IPS-20b (cell line): ENCODE results near the gene TFF3.

Experiments used
- H3K27ac ChIP-seq: one replicate; pipeline ENCODE4 v1.5.1; 2013; ENCODE audit warnings: low read length
- H3K27me3 ChIP-seq: 2 replicates; pipeline ENCODE4 v1.6.1; 2013; ENCODE audit warnings: mild to moderate bottlenecking, low read length, inconsistent platforms; ENCODE audit not compliant: insufficient read depth
- H3K36me3 ChIP-seq: 2 replicates; pipeline ENCODE4 v1.6.1; 2013; ENCODE audit warnings: low read depth, mild to moderate bottlenecking, inconsistent platforms, low read length, moderate library complexity; ENCODE audit not compliant: insufficient read depth
- H3K4me1 ChIP-seq: 2 replicates; pipeline ENCODE4 v1.6.1; 2013; ENCODE audit warnings: mild to moderate bottlenecking, control low read depth, inconsistent platforms, low read length, moderate library complexity; ENCODE audit not compliant: insufficient read depth
- H3K4me3 ChIP-seq: 2 replicates; pipeline ENCODE4 v1.5.1; 2013; ENCODE audit warnings: mild to moderate bottlenecking, low read length, inconsistent platforms
- H3K9ac ChIP-seq: 2 replicates; pipeline ENCODE4 v1.6.1; 2013; ENCODE audit warnings: low read depth, mild to moderate bottlenecking, inconsistent platforms, low read length, moderate library complexity
- H3K9me3 ChIP-seq: 2 replicates; pipeline ENCODE4 v1.6.1; 2013; ENCODE audit warnings: mild to moderate bottlenecking, low read depth, low read length, inconsistent platforms; ENCODE audit not compliant: insufficient read depth

The TFF3 gene

DNA sequence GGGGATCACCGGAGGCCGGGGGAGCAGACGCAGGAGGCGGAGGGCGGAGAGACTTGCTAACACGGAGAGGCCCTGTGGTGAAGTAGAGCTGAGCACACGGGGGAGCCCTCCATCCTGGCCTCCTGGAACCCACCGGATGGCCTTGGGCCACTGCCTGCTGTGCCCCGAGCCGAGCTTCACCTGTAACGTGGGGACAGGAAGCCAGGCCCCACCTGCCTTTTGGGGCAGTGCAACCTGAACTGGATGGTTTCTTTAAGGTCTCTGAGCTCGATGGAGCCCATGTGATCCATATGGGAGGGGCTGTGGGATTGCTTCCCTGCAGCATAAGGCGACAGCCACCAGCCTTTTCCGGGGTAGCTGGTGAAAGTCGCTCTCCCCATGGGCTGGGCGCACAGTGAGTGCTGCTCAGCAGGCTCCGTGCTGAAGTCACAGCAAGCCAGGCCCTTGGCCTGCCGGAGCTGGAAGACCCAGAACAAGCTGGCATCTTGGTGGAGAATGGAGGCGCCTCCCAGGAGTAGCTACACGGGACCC is 35.8 kb downstream of the TFF3 start:
- H3K4me3 ChIP-seq, result no peak overlapping the region
- H3K36me3 ChIP-seq, result no peaks in the 10 kb centered on the region
- no peaks in the 10 kb centered on the region for H3K27me3 ChIP-seq
- H3K4me1 ChIP-seq, result no peaks in the 10 kb centered on the region
- H3K27ac ChIP-seq, result no peak overlapping the region
- H3K9ac ChIP-seq, result no peak overlapping the region
- H3K9me3 ChIP-seq, result no peaks in the 10 kb centered on the region

DNA sequence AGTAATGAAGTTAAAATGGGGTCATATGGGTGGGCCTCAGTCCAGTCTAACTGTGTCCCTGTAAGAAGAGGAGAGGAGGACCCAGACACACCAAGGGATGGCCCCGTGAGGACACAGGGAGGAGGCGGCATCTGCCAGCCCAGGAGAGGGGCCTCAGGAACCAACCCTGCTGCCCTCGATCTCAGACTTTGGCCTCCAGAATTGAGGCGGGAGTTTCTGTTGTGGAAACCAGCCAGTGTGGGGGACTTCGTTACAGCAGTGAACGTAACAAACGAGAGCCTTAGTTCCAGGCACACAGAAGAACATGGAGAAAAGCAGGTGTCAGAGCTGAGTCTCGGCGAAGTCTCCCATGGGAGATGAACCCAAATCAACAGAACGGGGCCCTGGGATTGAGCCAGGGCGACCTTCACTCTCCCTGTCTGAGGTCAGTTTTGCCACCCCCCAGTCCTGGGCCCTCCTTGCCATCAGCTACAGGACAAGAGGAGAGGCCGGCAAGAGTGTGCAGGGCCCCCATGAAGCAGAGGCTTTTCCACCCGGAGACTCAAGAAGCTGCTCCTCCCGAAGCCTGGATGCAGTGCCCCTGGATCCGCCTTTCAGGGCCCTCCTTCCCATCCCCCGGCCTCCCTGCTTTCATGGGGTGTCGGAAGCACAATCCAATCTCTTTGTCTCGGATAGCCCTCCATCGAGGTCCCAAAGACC is 36.6 kb downstream of the TFF3 start:
- H3K9me3 ChIP-seq, result no peaks in the 10 kb centered on the region
- H3K27ac ChIP-seq, result no peak overlapping the region
- H3K27me3 ChIP-seq, result no peaks in the 10 kb centered on the region
- H3K9ac ChIP-seq, result no peak overlapping the region
- H3K36me3 ChIP-seq, result no peaks in the 10 kb centered on the region
- H3K4me1 ChIP-seq, result no peaks in the 10 kb centered on the region
- H3K4me3 ChIP-seq, result no peak overlapping the region

DNA sequence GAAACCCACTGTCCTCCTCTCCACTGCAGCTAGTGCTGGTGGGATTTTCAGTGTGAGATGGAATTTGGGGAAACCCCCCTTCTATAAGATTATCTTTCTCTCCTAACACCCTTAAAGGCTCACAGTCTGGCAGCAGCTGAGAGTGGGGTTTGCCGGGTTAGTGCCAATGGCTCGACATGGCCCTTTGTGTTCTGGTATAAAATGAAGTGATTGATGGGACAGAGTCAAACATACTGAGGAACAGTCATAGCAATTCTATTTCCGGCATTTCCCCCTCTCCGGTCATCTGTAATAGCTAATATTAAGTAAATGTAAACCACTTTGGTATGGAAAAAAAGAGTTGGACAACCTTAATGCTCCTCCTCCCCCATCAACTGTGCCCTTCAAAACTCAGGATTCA is 37.6 kb downstream of the TFF3 start:
- H3K9me3 ChIP-seq, result no peaks in the 10 kb centered on the region
- H3K27me3 ChIP-seq, result no peaks in the 10 kb centered on the region
- no peaks in the 10 kb centered on the region for H3K4me1 ChIP-seq
- H3K36me3 ChIP-seq, result no peaks in the 10 kb centered on the region
- H3K4me3 ChIP-seq, result no peak overlapping the region
- no peak overlapping the region for H3K9ac ChIP-seq
- no peak overlapping the region for H3K27ac ChIP-seq

DNA sequence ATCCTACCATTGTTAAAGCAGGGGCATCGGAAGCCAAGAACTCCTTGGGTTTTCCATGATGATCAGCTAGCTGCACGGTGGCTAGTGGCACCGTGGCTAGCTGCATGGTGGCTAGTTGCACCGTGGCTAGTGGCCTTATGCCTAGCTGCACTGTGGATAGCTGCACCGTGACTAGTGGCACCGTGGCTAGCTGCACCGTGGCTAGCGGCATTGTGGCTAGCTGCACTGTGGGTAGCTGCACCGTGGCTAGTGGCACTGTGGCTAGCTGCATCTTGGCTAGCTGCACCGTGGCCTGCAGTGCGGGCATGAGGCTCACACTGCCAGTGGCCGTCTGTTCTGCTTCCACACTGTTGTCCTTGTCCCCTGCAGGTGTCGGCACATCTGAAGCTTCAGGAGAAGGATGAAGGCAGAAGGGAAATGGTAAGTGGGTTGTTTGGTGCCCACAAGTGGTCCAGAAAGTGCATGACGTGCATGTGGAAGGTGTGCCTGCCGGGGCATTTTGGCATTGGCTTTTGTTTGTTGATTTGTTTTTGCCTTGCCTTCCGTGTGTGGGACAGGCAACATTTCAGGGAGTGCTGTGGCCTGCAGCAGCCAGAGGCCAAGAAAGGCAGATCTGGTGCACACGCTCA is 38.6 kb downstream of the TFF3 start:
- Histone ChIP-seq H3K9me3 (no peaks in the 10 kb centered on the region), H3K4me3 (no peak overlapping the region), H3K9ac (no peak overlapping the region), H3K27me3 (no peaks in the 10 kb centered on the region), H3K36me3 (no peaks in the 10 kb centered on the region), H3K4me1 (no peaks in the 10 kb centered on the region), H3K27ac (no peak overlapping the region)

- Histone ChIP-seq H3K4me3 (no peak overlapping the region), H3K27ac (no peak overlapping the region), H3K9ac (no peak overlapping the region), H3K27me3 (no peaks in the 10 kb centered on the region), H3K9me3 (no peaks in the 10 kb centered on the region), H3K36me3 (no peaks in the 10 kb centered on the region), H3K4me1 (no peaks in the 10 kb centered on the region)
Measured at GRCh38 chr21:42276076-42276475, 39.1 kb downstream of the TFF3 start.

- no peaks in the 10 kb centered on the region for H3K9me3 ChIP-seq
- H3K27ac ChIP-seq, result no peak overlapping the region
- no peaks in the 10 kb centered on the region for H3K27me3 ChIP-seq
- H3K9ac ChIP-seq, result no peak overlapping the region
- H3K4me1 ChIP-seq, result no peaks in the 10 kb centered on the region
- H3K4me3 ChIP-seq, result no peak overlapping the region
- no peaks in the 10 kb centered on the region for H3K36me3 ChIP-seq
Measured at GRCh38 chr21:42272984-42273600, 42.1 kb downstream of the TFF3 start.

DNA sequence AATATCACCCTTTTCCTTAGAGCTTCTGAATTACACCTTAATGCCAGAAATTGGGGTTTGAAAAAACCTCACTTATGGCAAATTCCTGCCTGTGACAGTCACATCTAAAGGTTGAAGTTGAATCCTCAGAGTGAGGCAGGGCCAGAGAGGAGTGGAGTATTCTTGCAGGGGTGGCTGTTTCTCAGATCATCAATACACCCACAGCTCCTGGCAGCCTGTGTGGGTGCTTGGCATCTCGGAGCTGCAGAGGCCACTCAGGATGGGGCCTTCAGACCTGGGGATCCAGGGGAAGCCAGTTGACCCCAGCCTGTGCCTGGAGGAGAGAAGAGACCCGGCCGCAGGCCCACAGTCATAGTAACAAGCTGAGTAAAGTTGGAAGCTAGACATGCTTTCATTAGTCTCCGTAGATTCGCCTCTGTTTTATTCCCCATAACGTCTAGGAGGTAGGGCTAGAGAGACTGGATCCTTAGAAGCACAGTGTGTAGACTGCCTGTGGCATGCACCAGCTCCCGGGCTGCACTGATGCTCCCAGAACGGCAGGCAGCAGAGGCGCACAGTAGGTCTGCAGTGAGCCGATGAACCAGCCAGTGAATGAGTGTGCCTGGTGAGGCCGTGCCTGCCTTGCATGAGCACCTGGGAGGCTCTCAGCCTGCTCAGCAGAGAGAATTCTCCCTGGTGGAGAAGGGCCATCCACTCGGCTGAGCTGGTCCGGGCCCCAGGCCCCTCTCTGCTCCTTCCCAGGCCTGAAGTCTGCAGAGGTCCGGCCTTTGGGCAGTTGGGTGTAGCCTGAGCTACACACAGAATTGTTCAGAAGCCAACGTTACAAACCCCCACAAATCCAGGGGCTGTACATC is 42.9 kb downstream of the TFF3 start:
- Histone ChIP-seq H3K27me3 (no peaks in the 10 kb centered on the region), H3K4me3 (no peak overlapping the region), H3K4me1 (no peaks in the 10 kb centered on the region), H3K9me3 (no peaks in the 10 kb centered on the region), H3K27ac (no peak overlapping the region), H3K9ac (no peak overlapping the region), H3K36me3 (no peaks in the 10 kb centered on the region)

DNA sequence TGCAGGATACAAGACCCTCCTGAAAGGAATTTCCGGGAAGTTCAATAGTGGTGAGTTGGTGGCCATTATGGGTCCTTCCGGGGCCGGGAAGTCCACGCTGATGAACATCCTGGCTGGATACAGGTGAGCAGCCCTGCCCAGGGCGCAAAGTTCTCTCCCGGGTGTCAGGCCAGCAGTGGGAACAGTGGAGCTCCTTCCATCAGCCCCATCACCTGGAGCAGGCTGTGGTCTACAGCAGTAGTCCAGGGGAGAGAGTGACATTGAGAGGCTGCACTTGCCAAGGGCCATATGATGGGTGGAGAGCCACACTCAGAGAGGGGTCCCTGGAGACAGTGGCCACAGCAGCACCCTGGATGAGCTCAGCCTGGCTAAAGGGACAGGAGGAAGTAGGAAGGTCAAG is 44.1 kb downstream of the TFF3 start:
- no peaks in the 10 kb centered on the region for H3K9me3 ChIP-seq
- no peaks in the 10 kb centered on the region for H3K27me3 ChIP-seq
- no peak overlapping the region for H3K27ac ChIP-seq
- H3K4me3 ChIP-seq, result no peak overlapping the region
- no peaks in the 10 kb centered on the region for H3K36me3 ChIP-seq
- H3K9ac ChIP-seq, result no peak overlapping the region
- no peaks in the 10 kb centered on the region for H3K4me1 ChIP-seq

DNA sequence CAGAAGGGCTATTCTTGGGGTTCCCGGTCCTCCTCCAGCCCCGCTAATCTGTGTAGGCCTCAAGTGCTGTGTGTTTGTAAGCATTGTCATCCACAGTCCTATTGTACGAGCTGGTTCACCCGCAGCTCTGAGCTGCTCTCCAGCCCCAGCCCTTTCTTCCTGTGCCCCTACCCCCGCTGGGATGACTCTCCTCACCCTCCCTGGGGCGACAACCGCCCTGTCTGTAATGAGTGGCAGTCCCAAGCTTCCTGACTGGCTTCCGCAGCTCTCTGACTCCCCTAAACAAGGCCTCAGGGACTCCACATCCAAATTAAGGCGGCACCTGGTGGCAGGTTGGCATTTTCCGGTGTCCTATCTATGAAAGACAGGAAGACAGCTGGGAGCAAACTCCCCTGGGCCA is 45.8 kb downstream of the TFF3 start:
- Histone ChIP-seq H3K9me3 (no peaks in the 10 kb centered on the region), H3K27ac (no peak overlapping the region), H3K36me3 (no peaks in the 10 kb centered on the region), H3K27me3 (no peaks in the 10 kb centered on the region), H3K4me3 (no peak overlapping the region), H3K4me1 (no peaks in the 10 kb centered on the region), H3K9ac (no peak overlapping the region)

- no peak overlapping the region for H3K9ac ChIP-seq
- H3K4me3 ChIP-seq, result no peak overlapping the region
- no peaks in the 10 kb centered on the region for H3K9me3 ChIP-seq
- H3K36me3 ChIP-seq, result no peaks in the 10 kb centered on the region
- H3K27ac ChIP-seq, result no peak overlapping the region
- H3K4me1 ChIP-seq, result no peaks in the 10 kb centered on the region
- H3K27me3 ChIP-seq, result no peaks in the 10 kb centered on the region
Measured at GRCh38 chr21:42266971-42267556, 48.1 kb downstream of the TFF3 start.

DNA sequence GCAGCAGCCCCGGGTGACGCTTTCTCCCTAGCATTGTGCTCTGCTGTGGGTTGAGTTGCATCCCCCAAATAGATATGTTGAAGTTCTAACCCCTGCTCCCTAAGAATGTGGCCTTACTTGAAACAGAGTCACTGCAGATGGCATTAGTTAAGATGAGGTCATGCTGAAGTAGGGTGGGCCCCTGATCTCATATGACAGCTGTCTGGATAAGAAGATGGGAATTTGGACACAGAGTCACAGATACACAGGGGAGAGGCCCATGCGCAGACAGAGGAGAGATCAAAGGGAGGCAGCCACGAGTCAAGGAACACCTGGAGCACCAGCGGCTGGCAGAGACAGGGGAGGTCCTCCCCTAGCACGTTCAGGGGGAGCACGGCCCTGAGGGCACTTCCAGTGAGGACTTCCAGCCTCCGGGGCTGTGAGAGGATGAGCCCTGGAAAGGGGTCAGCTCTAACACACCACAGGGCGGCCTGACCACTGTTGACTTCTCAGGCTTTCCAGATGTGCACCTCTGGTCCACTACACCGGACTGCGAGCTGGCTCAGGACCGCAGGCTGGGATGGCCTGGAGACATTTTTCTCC is 49.9 kb downstream of the TFF3 start:
- H3K4me3 ChIP-seq, result no peak overlapping the region
- no peak overlapping the region for H3K9ac ChIP-seq
- H3K27me3 ChIP-seq, result no peaks in the 10 kb centered on the region

More for the DNA sequence above, 49.9 kb downstream of the TFF3 start:
- no peaks in the 10 kb centered on the region; the same call in 1 of the 2 replicates for H3K4me1 ChIP-seq
- no peak overlapping the region for H3K27ac ChIP-seq
- no peaks in the 10 kb centered on the region for H3K9me3 ChIP-seq
- H3K36me3 ChIP-seq, result no peaks in the 10 kb centered on the region
